Fibroblast of villous mesenchyme (primary cell): ENCODE measurements around the gene NRBP1. TPM values are rescaled to one million over a fixed set of nuclear protein-coding genes. Genes with fewer than 3 reads are reported as not detected.
A peak's percentile ranks its signal among the peaks of the same experiment; 100 is the strongest.

ENCODE experiments used
- DNase-seq: peaks from one replicate; pipeline ENCODE4 v3.0.0-alpha.2; 2010; ENCODE audit warnings: low read depth
- H3K4me3 ChIP-seq: 2 replicates; pipeline ENCODE4 v1.5.1; 2011; ENCODE audit warnings: low read depth, mild to moderate bottlenecking, low read length
- CTCF ChIP-seq: IDR thresholded peaks from 2 replicates; pipeline ENCODE4 v1.5.1; 2012; ENCODE audit warnings: low read depth, mild to moderate bottlenecking, low read length; ENCODE audit not compliant: insufficient read depth
- total RNA-seq: library from RNA; depleted of rRNA; stranded (reverse); fragments of >200 nt; gene quantifications from 2 replicates; pipeline ENCODE4 v1.2.3, GENCODE V29; 2012

Gene NRBP1
- total RNA-seq, 1 donor = 125 TPM

GRCh38 chr2:27408601-27409320 lies 19.7 kb upstream of the NRBP1 start:
- no peak for TF ChIP-seq CTCF
- no peak for DNase-seq

GRCh38 chr2:27409321-27410073 lies 18.9 kb upstream of the NRBP1 start, which contains the start of gene PPM1G:
Gene PPM1G (minus strand): TSS chr2:27409591. CDS start chr2:27409422, 169 bp downstream.
- TF ChIP-seq CTCF = no peak

More at GRCh38 chr2:27408601-27409320, 19.7 kb upstream of the NRBP1 start:
- peak overlapping the region; percentile 97 for H3K4me3 ChIP-seq

GRCh38 chr2:27412419-27413152 lies 15.8 kb upstream of the NRBP1 start:
- TF ChIP-seq CTCF = no peak
- H3K4me3 ChIP-seq = no peak overlapping the region
- no peak for DNase-seq

More at GRCh38 chr2:27409321-27410073, 18.9 kb upstream of the NRBP1 start, which contains the start of gene PPM1G:
- DNase-seq = peak; percentile 91
- peak within 1 kb of the TSS; percentile 97 for H3K4me3 ChIP-seq

- no peak overlapping the region for H3K4me3 ChIP-seq
- TF ChIP-seq CTCF = no peak
- DNase-seq = no peak
Measured at GRCh38 chr2:27416151-27416550, 12.3 kb upstream of the NRBP1 start.

- no peak for DNase-seq
- TF ChIP-seq CTCF = no peak
Measured at GRCh38 chr2:27420996-27421395, 7.4 kb upstream of the NRBP1 start.

GRCh38 chr2:27421660-27422250 lies 6.7 kb upstream of the NRBP1 start:
- no peak for TF ChIP-seq CTCF
- DNase-seq = no peak

More at GRCh38 chr2:27420996-27421395, 7.4 kb upstream of the NRBP1 start:
- H3K4me3 ChIP-seq = no peak overlapping the region

More at GRCh38 chr2:27421660-27422250, 6.7 kb upstream of the NRBP1 start:
- H3K4me3 ChIP-seq = no peak overlapping the region
